ENCODE data around the gene ADGRD2.

The ADGRD2 gene

DNA sequence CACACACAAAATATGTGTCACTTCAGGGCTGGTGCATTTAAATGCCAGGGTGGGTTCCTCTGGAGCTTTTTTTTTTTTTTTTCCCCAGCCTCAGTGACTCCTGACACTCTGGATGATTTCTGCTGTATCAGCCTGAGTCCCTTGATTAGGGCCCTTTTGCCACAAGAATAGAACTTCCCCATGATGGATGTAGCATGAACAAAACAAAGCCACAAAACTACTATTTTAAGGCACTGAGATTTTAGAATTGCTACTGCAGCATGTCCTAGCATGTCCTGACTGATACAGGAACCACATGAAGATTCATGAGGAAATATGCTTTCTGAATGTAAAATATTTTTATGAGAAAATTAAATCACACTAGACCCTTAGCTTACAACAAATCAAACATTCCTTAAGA is 13.9 kb upstream of the ADGRD2 start:
- no peak for DNase-seq (ENCODE audit: low read depth)

DNA sequence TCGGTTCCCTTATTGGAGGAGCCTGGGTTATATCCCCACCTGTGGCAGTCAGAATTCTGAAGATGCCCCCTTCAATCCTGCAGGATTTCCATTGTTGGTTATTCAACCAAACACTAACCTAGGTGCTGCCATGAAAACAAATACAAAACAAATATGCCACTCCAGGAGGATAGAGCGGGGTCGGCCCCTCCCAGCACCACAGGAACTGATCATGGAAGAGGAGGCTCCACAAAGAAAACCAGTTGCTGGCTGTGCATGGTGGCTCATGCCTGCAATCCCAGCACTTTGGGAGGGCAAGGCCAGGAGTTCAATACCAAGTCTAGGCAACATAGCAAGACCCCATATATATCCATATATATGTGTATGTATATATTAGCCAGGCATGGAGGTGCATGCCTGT is 13.2 kb upstream of the ADGRD2 start:
- no peak for DNase-seq (ENCODE audit: low read depth)

DNA sequence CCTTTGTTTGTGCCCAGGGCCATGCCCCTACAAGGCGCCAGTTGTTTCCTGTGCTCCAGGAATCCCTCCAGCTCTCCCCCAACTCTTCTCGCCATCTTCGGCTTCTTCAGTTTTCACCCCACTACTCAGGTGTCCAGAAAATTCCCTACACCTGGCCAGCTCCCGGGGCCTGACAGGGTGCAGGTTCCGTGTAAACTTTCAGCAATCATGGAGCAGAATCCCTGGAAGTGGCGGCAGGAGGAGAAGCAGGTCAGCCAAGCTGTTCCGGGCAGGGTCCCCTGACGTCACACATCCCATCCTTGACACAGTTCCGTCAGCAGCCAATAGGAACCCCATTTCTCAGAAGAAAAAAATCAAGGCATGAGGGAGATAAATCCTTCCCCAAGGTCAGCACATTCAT is 12.2 kb upstream of the ADGRD2 start:
- no peak for DNase-seq (ENCODE audit: low read depth)

DNA sequence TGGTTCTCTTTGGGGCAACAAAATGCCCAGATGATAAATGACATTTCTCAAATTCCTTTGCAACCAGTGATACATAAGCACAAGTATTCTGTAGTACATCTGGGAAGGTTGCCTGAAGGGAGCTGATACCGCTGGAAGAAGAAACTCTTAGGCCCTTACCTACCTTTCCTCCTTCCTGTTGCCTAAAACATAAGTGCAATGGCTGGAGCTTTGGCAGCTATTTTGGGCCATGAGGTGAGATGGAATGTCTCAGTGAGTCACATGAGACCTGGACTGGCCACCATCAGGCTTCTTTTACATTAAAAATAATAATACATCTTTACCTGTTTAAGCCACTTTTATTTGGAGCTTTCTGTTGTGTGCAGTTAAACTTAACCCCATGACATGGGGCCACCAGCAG is 11.2 kb upstream of the ADGRD2 start:
- no peak for DNase-seq (ENCODE audit: low read depth)

DNA sequence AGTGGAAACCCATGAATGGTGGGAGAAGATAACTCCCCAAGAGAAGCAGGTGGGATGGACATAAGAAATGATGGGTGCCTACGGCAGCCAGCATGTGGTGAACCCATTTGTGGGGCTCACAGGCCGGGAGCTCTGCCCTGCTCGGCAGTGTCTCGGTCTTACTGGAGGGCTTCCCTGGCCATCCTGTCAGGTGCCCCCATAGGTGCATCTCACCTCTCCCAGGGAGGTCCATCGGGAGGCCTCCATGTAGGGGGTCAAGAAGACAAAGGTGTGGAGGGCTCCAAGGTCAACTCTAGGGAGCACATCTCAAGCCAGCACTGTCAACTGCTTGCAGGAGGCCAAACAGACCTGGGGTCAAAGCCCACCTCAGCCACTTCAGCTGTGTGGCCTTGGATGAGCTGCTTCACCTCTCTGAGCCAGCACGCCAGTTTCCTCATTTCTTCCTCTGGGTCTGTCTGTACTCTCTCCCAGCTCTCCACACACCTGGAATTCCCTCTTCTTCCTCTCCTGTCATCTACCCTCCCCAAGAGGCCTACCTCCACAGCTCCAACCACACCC is 10.5 kb upstream of the ADGRD2 start:
- DNase-seq (ENCODE audit: low read depth) = no peak

DNA sequence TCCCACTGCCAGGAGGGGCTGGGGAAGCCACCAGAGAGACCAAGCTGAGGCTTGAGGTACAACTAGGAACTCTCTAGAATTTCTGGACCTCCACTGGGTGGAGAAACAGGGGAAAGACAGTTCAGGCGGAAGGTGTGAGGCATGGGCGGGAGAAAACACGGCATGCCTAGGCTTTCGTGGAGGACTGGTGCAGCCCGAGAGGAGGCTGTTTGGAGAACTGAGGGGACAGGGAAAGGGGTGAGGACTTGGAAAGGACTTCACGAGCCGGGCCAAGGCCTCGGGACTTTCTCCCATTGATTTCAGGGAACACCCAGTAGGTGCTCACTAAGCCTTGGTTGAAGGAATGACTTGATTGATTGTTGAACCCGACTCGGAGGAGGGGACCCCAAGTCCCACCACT is 9.5 kb upstream of the ADGRD2 start:
- no peak for DNase-seq (ENCODE audit: low read depth)

DNA sequence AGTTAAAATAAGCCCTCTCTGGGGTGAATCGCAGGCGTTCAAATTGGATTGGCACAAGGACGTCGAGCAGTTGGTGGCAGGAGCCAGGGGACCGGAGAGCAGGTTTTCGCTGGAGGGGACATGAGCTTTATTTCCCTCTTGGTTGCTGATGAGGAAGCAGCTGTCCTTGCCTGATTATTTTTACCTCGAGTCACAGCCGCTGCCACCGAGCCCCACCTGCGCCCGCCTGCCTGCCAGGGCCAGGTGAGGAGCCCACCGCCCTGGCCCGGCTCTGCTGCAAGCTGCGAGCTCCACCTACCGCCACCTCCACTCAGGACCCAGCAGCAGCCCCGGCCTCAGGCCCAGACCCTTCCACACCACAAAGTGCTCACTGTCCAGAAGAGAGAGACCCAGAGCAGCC is 9.0 kb upstream of the ADGRD2 start:
- no peak for DNase-seq (ENCODE audit: low read depth)

DNA sequence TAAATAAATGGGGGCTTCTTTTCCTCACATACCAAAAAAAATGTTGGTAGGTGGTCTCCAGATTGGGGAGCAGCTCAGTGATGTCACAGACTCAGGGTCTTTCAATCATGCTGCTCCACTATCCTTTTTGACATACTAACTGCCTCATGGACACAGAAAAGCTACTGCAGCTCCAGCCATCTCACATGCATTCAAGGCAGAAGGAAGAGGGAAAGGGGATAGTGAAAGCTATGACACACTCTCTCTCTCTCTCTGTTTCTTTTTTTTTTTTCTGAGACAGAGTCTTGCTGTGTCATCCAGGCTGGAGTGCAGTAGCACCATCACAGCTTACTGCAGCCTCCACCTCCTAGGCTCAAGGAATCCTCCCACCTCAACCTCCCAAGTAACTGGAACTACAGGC is 7.9 kb upstream of the ADGRD2 start:
- no peak for DNase-seq (ENCODE audit: low read depth)

DNA sequence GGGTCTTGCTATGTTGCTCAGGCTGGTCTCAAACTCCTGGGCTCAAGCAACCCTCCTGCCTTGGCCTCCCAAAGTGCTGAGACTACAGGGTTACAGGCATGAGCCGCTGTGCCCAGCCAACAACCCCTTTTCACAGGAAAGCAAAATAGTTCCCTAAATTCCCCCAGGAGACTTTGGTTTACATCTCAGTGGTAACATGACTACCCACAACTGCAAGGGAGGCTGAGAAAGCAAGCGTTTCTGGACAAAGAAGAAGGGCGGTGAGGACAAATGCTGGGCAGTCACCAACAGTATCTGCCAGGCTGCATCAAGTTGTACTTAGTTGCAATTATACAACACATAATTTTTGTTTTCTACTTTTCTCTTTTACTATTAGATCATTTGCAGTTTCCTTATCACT is 7.4 kb upstream of the ADGRD2 start:
- no peak for DNase-seq (ENCODE audit: low read depth)

DNA sequence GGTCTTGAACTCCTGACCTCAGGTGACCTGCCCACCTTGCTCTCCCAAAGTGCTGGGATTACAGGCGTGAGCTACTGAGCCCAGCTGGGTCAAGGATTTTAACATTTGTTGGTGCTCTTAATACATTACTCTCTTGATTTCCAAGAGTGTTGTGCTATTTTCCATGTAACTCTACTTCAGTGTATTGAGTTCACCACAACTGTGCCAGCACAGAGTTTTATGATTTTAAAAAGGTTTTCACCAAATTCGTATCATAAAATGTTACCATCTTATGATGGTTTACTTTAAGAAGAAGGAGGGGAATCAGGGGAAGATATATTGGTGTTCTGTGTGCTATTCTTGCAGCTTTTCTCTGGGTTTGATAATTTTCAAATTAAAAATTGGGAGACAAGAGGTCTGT is 6.6 kb upstream of the ADGRD2 start:
- DNase-seq (ENCODE audit: low read depth) = no peak

DNA sequence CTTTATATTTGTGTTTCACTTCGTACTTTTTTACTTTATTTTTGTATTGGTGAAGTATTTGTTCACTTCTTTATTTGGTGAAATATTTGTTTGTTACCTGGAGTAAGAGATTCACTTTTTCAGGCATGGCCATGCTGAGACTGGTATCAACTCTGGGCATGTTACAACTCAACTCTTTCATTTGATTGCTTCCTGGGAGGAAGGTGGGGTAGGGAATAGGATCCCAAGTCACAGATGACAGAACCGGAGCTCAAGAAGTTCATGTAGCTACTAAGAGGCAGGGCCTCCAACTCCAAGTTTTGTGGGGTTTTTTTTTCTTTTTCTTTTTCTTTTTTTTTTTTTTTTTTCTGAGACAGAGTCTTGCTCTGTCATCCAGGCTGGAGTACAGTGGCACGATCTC is 6.1 kb upstream of the ADGRD2 start:
- DNase-seq (ENCODE audit: low read depth) = no peak

DNA sequence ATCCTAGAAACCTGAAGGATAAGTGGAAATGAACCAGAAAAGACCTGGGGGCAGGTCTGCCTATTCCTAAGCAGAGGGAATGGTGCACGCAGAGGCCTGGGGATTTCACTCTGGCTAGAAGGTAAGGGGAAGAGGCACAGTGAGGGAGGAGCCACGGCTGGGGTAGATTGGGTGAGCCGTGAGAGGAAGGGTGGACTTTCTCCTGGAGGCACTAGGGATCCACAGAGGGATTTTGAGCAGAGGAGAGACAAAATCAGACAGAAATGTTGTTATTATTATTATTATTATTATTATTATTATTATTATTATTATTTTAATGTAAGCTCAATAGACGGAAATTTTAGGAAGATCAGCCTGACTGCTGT is 3.0 kb upstream of the ADGRD2 start:
- DNase-seq (ENCODE audit: low read depth) = no peak

DNA sequence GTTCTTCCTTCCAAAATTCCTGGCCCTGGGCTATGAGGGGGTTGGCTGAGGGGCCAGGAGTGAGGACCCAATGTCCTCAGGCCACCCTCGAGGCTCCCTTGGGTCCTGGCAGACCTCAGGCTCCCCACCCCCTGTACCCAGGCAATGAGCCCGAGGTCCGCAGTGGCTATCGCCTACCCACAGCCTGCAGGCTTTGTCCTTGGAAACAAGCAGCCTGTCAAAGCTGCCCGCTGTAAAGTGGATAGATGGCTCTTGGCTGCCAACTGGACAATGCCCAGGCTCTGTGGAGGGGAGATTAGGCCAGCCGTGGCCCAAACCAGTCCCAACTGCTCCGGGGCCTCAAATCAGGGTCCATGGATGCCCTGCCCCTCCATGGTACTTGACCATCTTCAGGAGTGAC is 2.2 kb upstream of the ADGRD2 start:
- no peak for DNase-seq (ENCODE audit: low read depth)

DNA sequence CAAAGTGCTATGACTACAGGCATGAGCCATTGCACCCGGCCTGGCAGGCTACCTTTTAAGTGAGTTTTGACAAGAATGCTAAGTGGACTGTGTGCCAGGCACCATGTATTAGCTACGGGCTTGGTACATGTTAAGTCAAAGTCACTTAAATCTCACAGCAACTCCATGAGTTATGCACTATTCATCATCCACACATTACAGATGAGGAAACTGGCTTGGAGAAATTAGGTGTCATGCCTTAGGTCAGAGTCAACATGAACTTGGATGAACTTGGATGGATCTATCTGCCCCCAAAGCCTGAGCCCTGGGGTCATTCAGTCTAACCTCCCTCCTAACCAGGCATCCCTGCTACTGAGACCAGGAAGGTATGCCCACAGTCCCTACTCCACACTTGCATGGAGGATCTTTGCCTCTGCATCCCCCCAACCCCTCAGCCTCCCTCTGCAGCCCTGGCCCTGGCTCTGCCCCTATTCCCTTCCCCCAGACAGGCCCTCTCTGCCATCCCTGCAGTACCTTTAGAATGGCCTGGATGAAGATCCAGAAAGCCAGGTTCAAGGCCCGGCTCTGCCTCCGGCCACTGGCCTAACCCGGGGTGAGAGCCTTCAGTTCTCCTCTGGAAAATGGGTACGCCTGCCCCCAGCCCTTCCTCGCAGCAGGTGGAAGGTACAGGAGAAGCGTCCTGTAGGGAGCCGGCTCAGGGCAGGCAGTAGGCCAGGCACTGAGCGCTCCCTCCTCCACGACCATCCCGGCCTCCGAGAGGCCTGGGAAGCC is 685 bp upstream of the ADGRD2 start:
- DNase-seq (ENCODE audit: low read depth) = no peak

DNA sequence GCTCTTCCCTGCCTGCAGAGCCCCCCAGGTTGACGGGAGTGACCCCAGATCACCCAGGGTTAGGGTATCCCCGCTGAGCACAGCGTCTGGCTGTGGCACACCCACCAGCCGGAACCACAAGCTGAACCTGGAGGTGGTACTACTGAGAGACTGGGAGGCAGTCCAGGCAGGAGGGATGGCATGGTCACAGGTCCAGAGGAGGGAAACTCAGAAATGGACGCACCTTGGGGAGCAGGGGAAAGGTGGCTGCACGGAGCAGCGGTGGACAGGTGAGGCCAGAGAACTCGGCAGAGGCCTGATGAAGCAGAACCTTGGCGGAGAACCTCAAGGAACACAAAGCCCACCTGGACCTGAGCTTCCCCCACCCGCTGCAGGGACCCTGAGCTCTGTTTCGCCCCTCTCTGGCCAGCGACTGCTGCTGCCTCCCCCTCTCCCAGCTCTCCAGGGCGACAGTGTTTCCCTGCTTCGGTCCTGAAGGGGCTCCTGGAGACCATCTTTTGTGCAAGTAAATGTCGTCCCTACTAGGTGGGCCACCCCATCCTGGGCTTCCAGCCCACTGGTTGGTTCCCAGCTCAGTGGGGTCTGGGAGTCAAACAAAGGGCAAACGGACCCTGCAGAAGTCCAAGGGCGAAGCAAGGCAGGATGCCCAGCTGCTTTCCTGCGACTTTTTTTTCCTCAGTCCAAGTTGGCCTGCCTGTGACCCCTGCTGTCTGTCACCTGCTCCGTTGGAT is 845 bp downstream of the ADGRD2 start:
- no peak for DNase-seq (ENCODE audit: low read depth)

DNA sequence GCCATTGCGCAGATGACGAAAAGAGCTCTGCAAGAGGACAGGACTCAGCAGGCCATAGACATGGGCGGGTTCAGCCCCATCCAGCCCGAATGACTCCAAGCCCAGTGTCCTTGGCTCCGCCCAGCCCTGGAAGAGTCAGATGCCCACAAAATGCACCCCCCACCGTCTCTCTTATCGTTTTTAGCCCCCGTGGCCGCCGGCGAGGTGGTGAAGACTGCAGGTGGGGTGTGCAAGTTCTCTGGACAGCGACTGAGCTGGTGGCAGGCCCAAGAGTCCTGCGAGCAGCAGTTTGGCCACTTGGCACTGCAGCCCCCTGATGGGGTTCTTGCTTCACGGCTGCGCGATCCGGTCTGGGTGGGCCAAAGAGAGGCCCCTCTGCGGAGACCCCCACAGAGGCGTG is 2.1 kb downstream of the ADGRD2 start:
- no peak for DNase-seq (ENCODE audit: low read depth)

DNA sequence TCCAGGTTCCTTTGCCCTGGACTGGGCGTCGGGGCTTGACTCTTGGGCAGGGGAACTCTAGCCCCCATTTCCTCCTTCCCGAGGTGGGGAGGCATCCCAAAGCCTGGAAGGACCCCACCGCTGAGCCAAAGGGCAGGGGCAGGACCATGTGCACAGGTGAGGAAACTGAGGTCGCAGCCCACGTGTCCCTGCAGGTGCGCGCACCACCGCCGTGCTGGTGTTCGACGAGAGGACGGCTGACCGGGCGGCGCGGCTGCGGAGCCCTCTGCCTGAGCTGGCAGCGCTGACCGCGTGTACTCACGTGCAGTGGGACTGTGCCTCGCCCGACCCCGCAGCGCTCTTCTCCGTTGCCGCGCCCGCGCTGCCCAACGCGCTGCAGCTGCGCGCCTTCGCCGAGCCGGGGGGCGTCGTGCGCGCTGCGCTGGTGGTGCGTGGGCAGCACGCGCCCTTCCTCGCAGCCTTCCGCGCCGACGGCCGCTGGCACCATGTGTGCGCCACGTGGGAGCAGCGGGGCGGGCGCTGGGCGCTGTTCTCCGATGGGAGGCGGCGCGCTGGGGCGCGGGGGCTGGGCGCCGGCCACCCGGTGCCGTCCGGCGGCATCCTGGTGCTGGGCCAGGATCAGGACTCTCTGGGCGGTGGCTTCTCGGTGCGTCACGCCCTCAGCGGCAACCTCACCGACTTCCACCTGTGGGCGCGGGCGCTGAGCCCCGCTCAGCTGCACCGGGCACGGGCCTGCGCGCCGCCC is 2.8 kb downstream of the ADGRD2 start:
- DNase-seq (ENCODE audit: low read depth) = no peak

DNA sequence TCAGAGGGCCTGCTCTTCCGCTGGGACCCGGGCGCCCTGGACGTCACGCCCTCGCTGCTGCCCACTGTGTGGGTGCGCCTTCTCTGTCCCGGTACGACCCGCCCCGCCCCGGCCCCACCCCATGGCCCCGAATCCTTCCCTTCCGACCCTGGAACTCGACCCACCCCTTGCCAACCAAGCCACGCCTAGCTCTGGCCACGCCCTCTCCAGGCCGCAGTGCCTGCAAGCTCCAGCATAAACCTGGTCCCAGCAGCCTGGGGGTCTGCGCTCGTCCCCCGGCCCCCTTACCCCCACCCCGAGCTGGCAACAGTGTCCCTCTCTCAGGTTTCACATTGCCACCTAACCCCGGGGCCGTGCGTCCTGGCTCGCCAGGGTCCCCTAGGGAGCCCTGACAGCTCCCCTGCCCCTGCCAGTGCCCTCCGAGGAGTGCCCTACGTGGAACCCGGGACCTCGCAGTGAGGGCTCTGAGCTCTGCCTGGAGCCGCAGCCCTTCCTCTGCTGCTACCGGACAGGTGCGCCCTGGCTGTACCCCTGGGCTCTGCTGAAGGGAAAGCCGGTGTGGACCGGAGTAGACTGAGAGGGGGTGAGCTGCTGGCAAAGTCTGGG is 3.4 kb downstream of the ADGRD2 start:
- no peak for DNase-seq (ENCODE audit: low read depth)

DNA sequence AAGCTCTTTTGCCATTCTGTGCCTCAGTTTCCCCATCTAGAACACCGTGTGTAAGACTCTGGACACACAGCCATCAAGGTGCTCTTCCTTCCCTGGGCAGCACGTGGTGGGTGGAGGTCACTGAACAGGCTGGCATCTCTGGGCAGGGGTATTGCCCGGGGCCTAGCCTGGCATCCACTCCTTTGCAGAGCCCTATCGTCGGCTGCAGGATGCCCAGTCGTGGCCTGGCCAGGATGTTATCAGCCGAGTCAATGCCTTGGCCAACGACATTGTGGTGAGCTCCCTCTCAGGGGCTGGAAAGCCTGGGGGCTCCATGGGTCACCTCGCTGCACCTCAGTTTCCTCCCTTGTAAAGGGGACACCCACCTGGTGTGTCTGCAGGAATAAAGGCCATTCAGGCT is 4.0 kb downstream of the ADGRD2 start:
- DNase-seq (ENCODE audit: low read depth) = no peak

DNA sequence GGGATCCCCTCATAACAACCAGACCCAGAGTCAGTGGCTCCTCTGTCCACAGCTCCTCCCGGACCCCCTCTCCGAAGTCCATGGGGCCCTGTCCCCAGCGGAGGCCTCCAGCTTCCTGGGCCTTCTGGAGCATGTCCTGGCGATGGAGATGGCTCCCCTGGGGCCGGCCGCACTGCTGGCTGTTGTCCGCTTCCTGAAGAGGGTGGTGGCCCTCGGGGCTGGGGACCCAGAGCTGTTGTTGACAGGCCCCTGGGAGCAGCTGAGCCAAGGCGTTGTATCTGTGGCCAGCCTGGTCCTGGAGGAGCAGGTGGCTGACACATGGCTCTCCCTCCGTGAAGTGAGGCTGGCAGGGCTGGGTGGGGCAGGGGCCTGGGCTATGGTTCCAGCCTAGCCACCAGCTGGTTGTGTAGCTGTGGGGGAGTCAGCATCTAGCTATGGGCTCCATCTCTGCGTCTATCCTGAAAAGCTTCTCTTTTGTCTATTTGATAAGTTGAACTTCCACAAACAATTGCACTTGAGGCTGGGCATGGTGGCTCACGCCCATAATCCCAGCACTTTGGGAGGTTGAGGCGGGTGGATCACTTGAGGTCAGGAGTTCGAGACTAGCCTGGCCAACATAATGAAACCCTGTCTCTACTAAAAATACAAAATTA is 4.7 kb downstream of the ADGRD2 start:
- DNase-seq (ENCODE audit: low read depth) = no peak

DNA sequence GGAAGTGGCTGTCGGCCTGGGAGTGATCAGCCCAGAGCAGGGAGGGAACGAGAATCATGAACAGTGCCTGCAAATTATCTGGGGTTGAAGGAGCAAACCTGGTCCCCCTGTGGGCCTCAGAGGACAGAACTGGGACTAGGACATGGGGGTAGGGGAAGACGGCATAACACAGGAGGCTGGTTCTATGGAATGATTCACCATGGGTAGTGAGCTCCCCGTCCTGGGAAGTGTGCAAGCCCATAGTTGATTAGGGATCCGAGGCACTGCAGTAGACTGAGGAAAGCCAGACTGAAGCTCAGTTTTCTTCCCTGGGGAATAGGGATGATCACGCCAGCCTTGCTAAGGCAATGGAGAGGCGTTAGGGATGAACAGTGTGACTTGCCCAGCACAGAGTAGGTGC is 5.6 kb downstream of the ADGRD2 start:
- no peak for DNase-seq (ENCODE audit: low read depth)
